Activated CD8-positive, alpha-beta memory T cell treated with anti-CD3 and anti-CD28 coated beads for 36 hours (primary cell): ENCODE results near the gene TASOR2. TPM values are rescaled to one million over a fixed set of nuclear protein-coding genes. Genes with fewer than 3 reads are reported as not detected.

Experiments
- CTCF ChIA-PET: fragments of 350-600 bp; sonication (Branson Sonifier 250); formaldehyde crosslinking; loops from one replicate; lab custom pipeline; 2021; ENCODE audit warnings: antibody characterized with exemption; lab: Charles Lee
- POLR2A ChIA-PET: fragments of 350-600 bp; sonication (Branson Sonifier 250); formaldehyde crosslinking; loops from one replicate; lab custom pipeline; 2021; ENCODE audit warnings: antibody characterized with exemption; lab: Charles Lee
- total RNA-seq, 2 experiments: library from RNA; stranded (reverse); gene quantifications; one replicate each; pipeline ENCODE4 v1.2.3, GENCODE V29; 2021

TASOR2 gene
- 10 to 100 TPM; 70.9 to 75.6 TPM for total RNA-seq

- ChIA-PET POLR2A (interaction anchor here (0.6 to 1.8 kb wide), 3 partner anchors 9 to 129 kb away, joined by 3 to 6 read pairs (median 3); no protein-coding TSS in a partner anchor), CTCF (no interaction called here)
These were observed at the start of gene TASOR2 for GRCh38 chr10:5684318-5684970. Gene TASOR2, plus strand, starts transcription at chr10:5684838. Its CDS starts 35,805 bp downstream, at chr10:5720643.

- ChIA-PET POLR2A (no interaction called here), CTCF (interaction anchor here (1.1 to 2.3 kb wide), 2 partner anchors 12 to 36 kb away, joined by 3 to 9 read pairs; no protein-coding TSS in a partner anchor)
These were observed 49.7 kb upstream of the TASOR2 start for GRCh38 chr10:5634918-5635317.

GRCh38 chr10:5638494-5638893, 46.1 kb upstream of the TASOR2 start:
- ChIA-PET CTCF (interaction anchor here (0.7 kb wide), 1 partner anchor 87 kb away, joined by 4 read pairs; no protein-coding TSS in a partner anchor), POLR2A (no interaction called here)

- ChIA-PET POLR2A (no interaction called here), CTCF (no interaction called here)
These were observed 45.6 kb upstream of the TASOR2 start for GRCh38 chr10:5639066-5639465.

- ChIA-PET POLR2A (no interaction called here), CTCF (no interaction called here)
These were observed 44.6 kb upstream of the TASOR2 start for GRCh38 chr10:5640036-5640435.

- ChIA-PET POLR2A (no interaction called here), CTCF (no interaction called here)
These were observed 44.1 kb upstream of the TASOR2 start for GRCh38 chr10:5640501-5640900.

- ChIA-PET POLR2A (no interaction called here), CTCF (no interaction called here)
These were observed 43.1 kb upstream of the TASOR2 start for GRCh38 chr10:5641501-5641900.

- POLR2A ChIA-PET: no interaction called here
- CTCF ChIA-PET: no interaction called here
These were observed 41.1 kb upstream of the TASOR2 start for GRCh38 chr10:5643346-5644067.

GRCh38 chr10:5644930-5645329, 39.7 kb upstream of the TASOR2 start:
- ChIA-PET POLR2A (no interaction called here), CTCF (no interaction called here)

GRCh38 chr10:5645375-5645774, 39.3 kb upstream of the TASOR2 start:
- ChIA-PET POLR2A (no interaction called here), CTCF (no interaction called here)

GRCh38 chr10:5645944-5646617, 38.6 kb upstream of the TASOR2 start:
- POLR2A ChIA-PET: no interaction called here
- CTCF ChIA-PET: no interaction called here

GRCh38 chr10:5647507-5648240, 37.0 kb upstream of the TASOR2 start:
- CTCF ChIA-PET: no interaction called here
- POLR2A ChIA-PET: no interaction called here

GRCh38 chr10:5648494-5649457, 35.9 kb upstream of the TASOR2 start:
- ChIA-PET CTCF (no interaction called here), POLR2A (no interaction called here)

GRCh38 chr10:5649746-5650145, 34.9 kb upstream of the TASOR2 start:
- ChIA-PET CTCF (no interaction called here), POLR2A (no interaction called here)

GRCh38 chr10:5650664-5651387, 33.8 kb upstream of the TASOR2 start:
- ChIA-PET POLR2A (no interaction called here), CTCF (no interaction called here)

GRCh38 chr10:5651388-5651764, 33.3 kb upstream of the TASOR2 start:
- ChIA-PET CTCF (interaction anchor here (1.2 kb wide), 1 partner anchor 22 kb away, joined by 3 read pairs; no protein-coding TSS in a partner anchor), POLR2A (interaction anchor here (0.6 kb wide), 1 partner anchor 11 kb away, joined by 4 read pairs; no protein-coding TSS in a partner anchor)

- ChIA-PET POLR2A (no interaction called here), CTCF (interaction anchor here (1.2 kb wide), 1 partner anchor 23 kb away, joined by 3 read pairs; no protein-coding TSS in a partner anchor)
These were observed 31.9 kb upstream of the TASOR2 start for GRCh38 chr10:5652746-5653145.
